ENCODE results near the gene SCN11A.

DNA sequence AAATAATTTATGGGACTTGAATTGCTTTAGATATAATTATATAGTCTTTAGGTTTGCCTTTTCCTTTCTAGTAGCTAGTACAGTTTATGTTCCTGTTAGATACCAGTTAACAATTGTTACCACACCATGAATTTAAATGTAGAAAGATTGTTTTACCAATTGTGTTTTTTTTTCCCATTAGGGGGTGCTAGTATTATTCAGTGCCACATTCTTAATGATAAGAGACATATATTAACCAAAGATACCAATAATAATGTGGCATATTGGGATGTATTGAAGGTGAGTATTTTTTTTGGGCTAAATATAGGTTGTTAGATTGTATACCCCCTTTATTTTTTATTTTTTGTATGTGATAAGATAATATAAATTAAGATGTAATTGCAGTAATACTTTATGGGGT, 27.8 kb upstream of the SCN11A start:
- TF ChIP-seq CTCF (IDR thresholded peaks at IDR 0.05) (no peak), POLR2AphosphoS5 (IDR thresholded peaks at IDR 0.05) (no peak), POLR2A (IDR thresholded peaks at IDR 0.05) (no peak)
